HG02938 (cell line): ENCODE data around the gene PPP1R2B.

Source experiments
- ATAC-seq: cut with Tn5 transposase; IDR thresholded peaks from one replicate; pipeline ENCODE4 v1.9.1; 2021; ENCODE audit warnings: mild to moderate bottlenecking, moderate library complexity; ENCODE audit not compliant: unreplicated experiment

PPP1R2B gene

DNA sequence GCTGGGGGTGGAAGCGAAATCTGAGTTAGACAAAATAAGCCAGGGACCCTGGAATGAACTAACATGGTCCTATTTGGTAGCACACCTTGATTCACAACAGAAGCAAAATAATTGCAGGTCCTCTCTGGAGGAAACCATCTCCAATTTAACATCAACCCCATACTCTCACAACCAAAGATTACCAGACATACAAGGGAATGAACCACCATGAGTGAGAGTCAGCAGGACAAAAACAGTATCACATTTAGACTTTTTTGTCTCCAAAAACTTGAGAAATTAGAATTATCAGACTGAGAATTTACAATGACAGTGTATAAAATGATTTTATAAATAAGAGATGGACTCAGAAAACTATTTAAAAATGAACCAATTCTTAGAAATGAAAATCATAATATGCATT lies 21.1 kb downstream of the PPP1R2B start:
- no peak for ATAC-seq

DNA sequence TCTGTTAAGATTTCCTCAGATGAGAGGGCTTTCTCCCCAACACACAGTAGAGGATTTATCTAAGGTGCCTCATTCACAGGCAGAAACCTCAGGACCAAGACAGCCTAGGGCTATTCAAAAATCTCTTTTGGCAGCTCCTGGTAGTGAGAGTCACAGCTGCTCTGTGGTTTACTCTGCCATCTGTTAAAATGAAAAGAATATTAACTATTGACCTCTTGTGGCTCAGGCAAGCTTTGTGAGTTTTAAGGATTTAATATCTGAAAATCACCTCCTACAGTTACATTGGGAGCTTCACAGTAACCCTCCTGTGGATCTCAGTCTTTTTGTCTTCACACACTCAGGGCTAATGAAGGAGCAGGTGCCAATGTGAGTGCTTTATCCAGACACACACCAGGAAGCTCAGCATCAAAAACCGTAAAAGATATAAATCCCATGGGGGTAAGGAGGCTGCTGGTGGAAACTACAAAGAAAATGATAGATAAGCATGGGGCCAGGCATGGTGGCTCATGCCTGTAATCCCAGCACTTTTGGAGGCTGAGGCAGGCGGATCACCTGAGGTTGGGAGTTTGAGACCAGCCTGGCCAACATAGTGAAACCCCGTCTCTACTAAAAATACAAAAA lies 29.7 kb downstream of the PPP1R2B start:
- ATAC-seq, result peak; percentile 92

GRCh38 chr5:156883316-156883875 lies 33.3 kb downstream of the PPP1R2B start:
- ATAC-seq, result no peak

DNA sequence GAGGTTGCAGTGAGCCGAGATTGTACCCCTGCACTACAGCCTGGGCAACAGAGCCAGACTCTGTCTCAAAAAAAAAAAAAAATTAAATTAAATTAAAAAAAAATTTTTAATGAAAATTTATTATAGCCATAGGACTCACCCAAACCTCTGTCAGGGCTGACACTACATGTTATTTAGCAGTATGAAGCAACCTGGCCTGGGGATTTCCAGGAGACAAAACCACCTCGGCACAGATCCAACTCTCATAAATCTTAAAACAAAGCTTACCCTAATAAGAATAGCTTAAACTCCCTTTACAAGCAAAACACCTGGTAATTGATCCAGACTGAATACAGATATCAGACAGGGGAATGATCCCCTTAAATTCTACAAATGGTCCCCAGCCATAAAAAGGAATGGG lies 38.4 kb downstream of the PPP1R2B start:
- no peak for ATAC-seq

- no peak for ATAC-seq
These were observed 42.1 kb downstream of the PPP1R2B start for GRCh38 chr5:156892223-156892622.

GRCh38 chr5:156892864-156893263 lies 42.8 kb downstream of the PPP1R2B start:
- ATAC-seq, result no peak

GRCh38 chr5:156893517-156893916 lies 43.4 kb downstream of the PPP1R2B start:
- peak; percentile 76 for ATAC-seq

GRCh38 chr5:156896546-156896945 lies 46.5 kb downstream of the PPP1R2B start:
- ATAC-seq, result no peak
